OCI-LY1 (cell line): ENCODE data around the gene MORN3.
"Not testable (repeated sequence)": the region's sequence is repeated elsewhere in the genome, so short reads cannot be mapped to it uniquely, and the experiment has no call there.

Experiments
- H2AFZ ChIP-seq: fragments of 200-600 bp; sonication (generic), shearing (Covaris generic); 2 replicates; pipeline ENCODE4 v1.6.0; 2014; ENCODE audit warnings: antibody characterized with exemption, mild to moderate bottlenecking, low read length
- H3F3A ChIP-seq: fragments of 200-600 bp; sonication (generic), shearing (Covaris generic); 2 replicates; pipeline ENCODE4 v1.6.0; 2014; ENCODE audit warnings: mild to moderate bottlenecking, antibody characterized with exemption, low read length, moderate library complexity; ENCODE audit not compliant: insufficient read depth
- H3K27ac ChIP-seq: fragments of 200-600 bp; sonication (generic); 2 replicates; pipeline ENCODE4 v1.5.1; 2014; ENCODE audit warnings: low read length, mixed run types, mild to moderate bottlenecking, low read depth; ENCODE audit not compliant: poor library complexity, severe bottlenecking
- H3K27me3 ChIP-seq: fragments of 200-600 bp; sonication (generic); 2 replicates; pipeline ENCODE4 v1.6.0; 2014; ENCODE audit warnings: antibody characterized with exemption, mild to moderate bottlenecking, low read length, moderate library complexity; ENCODE audit not compliant: insufficient read depth
- H3K36me3 ChIP-seq: fragments of 200-600 bp; sonication (generic); 2 replicates; pipeline ENCODE4 v1.6.1; 2014; ENCODE audit warnings: mild to moderate bottlenecking, antibody characterized with exemption, low read length, moderate library complexity, mixed read lengths; ENCODE audit not compliant: insufficient read depth
- H3K4me1 ChIP-seq: fragments of 200-600 bp; sonication (generic); 2 replicates; pipeline ENCODE4 v1.5.1; 2014; ENCODE audit warnings: mild to moderate bottlenecking, low read length, moderate library complexity; ENCODE audit not compliant: insufficient read depth, severe bottlenecking
- H3K4me2 ChIP-seq: fragments of 200-600 bp; sonication (generic), shearing (Covaris generic); 2 replicates; pipeline ENCODE4 v1.6.1; 2014; ENCODE audit warnings: low read length
- H3K4me3 ChIP-seq: fragments of 200-600 bp; sonication (generic); 2 replicates; pipeline ENCODE4 v1.5.1; 2014; ENCODE audit warnings: low read length, low read depth, mild to moderate bottlenecking, mixed read lengths; ENCODE audit not compliant: poor library complexity, severe bottlenecking
- H3K79me2 ChIP-seq: fragments of 200-600 bp; shearing (Covaris generic); 2 replicates; pipeline ENCODE4 v1.6.1; 2016; ENCODE audit warnings: mixed run types, low read length, mixed read lengths; ENCODE audit not compliant: insufficient read depth
- H3K9ac ChIP-seq: fragments of 200-600 bp; sonication (generic), shearing (Covaris generic); 2 replicates; pipeline ENCODE4 v1.6.1; 2014; ENCODE audit warnings: mild to moderate bottlenecking, low read length, mixed read lengths
- H3K9me2 ChIP-seq: fragments of 200-600 bp; sonication (generic), shearing (Covaris generic); 2 replicates; pipeline ENCODE4 v1.6.1; 2014; ENCODE audit warnings: low read depth, mild to moderate bottlenecking, low read length, mixed read lengths
- H3K9me3 ChIP-seq: fragments of 200-600 bp; shearing (Covaris generic); 2 replicates; pipeline ENCODE4 v1.6.1; 2014; ENCODE audit warnings: low read length, mixed read lengths
- H4K20me1 ChIP-seq: fragments of 200-600 bp; sonication (generic), shearing (Covaris generic); 2 replicates; pipeline ENCODE4 v1.6.0; 2016; ENCODE audit warnings: mild to moderate bottlenecking, low read length; ENCODE audit not compliant: insufficient read depth
- EZH2 ChIP-seq: fragments of 200-600 bp; sonication (generic), shearing (Covaris generic); IDR thresholded peaks from 2 replicates; pipeline ENCODE4 v1.8.0; 2017; ENCODE audit warnings: borderline replicate concordance, mixed run types, mild to moderate bottlenecking, antibody characterized with exemption, low read length, moderate library complexity, mixed read lengths
- TF ChIP-seq, protein P1 (sequence below): fragments of 200-600 bp; sonication (generic), shearing (Covaris generic); IDR thresholded peaks from 2 replicates; pipeline ENCODE4 v1.5.1; 2017; ENCODE audit warnings: mild to moderate bottlenecking, antibody characterized with exemption, low read length, moderate library complexity, mixed read lengths

MORN3 gene

DNA sequence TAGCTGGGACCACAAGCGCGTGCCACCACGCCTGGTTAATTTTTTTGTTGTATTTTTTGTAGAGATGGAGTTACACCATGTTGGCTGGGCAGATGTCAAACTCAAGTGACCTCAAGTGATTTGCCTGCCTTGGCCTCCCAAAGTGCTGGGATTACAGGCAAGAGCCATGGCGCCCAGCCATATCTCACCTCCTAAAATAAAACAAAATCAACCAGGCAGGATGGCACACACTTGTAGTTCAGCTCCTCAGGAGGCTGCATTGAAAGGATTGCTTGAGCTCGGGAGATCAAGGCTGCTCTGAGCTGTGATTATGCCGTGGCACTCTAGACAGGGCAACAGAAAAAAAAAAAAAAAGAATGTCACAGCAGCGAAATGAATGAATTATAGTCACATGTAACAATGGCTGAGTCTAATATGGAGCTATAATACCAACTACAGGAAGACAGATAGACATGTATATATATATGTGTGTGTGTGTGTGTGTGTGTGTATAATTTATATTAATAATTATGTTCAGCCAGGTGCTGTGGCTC is 23.8 kb upstream of the MORN3 start:
- no peaks in the 10 kb centered on the region for H3K9me2 ChIP-seq

DNA sequence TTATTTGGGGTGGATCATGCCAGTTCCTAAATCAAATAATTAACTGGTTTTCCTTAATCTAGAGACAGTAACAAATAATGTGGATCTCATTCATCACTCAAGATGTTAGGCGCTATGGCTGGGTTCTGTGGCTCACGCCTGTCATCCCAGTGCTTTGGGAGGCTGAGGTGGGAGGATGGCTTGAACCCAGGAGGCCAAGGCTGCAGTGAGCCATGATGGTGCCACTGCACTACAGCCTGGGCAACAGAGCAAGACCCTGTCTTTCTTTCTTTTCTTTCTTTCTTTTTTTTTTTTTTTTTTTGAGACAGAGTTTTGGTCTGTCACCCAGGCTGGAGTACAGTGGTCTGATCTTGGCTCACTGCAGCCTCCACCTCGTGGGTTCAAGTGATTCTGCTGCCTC is 23.3 kb upstream of the MORN3 start:
- not testable (repeated sequence) for H3K9ac ChIP-seq, H3K27ac ChIP-seq, H3K4me3 ChIP-seq, H3K79me2 ChIP-seq, H3K27me3 ChIP-seq, H3K9me2 ChIP-seq, H3K4me2 ChIP-seq, H4K20me1 ChIP-seq, H2AFZ ChIP-seq, H3F3A ChIP-seq, H3K36me3 ChIP-seq, H3K9me3 ChIP-seq
- peaks cover 13% of the 10 kb centered on the region for H3K4me1 ChIP-seq

More for the DNA sequence above, 23.8 kb upstream of the MORN3 start:
- H3K9me3 ChIP-seq = no peaks in the 10 kb centered on the region
- TF ChIP-seq, protein P1, sequence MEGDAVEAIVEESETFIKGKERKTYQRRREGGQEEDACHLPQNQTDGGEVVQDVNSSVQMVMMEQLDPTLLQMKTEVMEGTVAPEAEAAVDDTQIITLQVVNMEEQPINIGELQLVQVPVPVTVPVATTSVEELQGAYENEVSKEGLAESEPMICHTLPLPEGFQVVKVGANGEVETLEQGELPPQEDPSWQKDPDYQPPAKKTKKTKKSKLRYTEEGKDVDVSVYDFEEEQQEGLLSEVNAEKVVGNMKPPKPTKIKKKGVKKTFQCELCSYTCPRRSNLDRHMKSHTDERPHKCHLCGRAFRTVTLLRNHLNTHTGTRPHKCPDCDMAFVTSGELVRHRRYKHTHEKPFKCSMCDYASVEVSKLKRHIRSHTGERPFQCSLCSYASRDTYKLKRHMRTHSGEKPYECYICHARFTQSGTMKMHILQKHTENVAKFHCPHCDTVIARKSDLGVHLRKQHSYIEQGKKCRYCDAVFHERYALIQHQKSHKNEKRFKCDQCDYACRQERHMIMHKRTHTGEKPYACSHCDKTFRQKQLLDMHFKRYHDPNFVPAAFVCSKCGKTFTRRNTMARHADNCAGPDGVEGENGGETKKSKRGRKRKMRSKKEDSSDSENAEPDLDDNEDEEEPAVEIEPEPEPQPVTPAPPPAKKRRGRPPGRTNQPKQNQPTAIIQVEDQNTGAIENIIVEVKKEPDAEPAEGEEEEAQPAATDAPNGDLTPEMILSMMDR = no peak
- TF ChIP-seq EZH2 = no peak
- peaks cover 12% of the 10 kb centered on the region for H3K4me1 ChIP-seq
- H3K4me3 ChIP-seq = no peak overlapping the region
- H2AFZ ChIP-seq = no peak overlapping the region
- no peaks in the 10 kb centered on the region for H3K36me3 ChIP-seq
- H3K27me3 ChIP-seq = no peaks in the 10 kb centered on the region
- no peak overlapping the region for H3K27ac ChIP-seq
- no peak overlapping the region for H3K4me2 ChIP-seq
- H4K20me1 ChIP-seq = no peaks in the 10 kb centered on the region
- no peak overlapping the region for H3K9ac ChIP-seq
- no peaks in the 10 kb centered on the region for H3F3A ChIP-seq
- H3K79me2 ChIP-seq = no peaks in the 10 kb centered on the region

GRCh38 chr12:121689430-121689829 is 20.0 kb upstream of the MORN3 start:
- no peaks in the 10 kb centered on the region for H3K79me2 ChIP-seq
- H3K9me2 ChIP-seq = no peaks in the 10 kb centered on the region
- H3K9me3 ChIP-seq = no peaks in the 10 kb centered on the region
- no peaks in the 10 kb centered on the region for H3F3A ChIP-seq
- no peak overlapping the region for H3K4me3 ChIP-seq
- no peak overlapping the region for H3K4me2 ChIP-seq
- TF ChIP-seq, protein P1 = no peak
- no peak for TF ChIP-seq EZH2
- no peak overlapping the region for H3K27ac ChIP-seq
- H4K20me1 ChIP-seq = no peaks in the 10 kb centered on the region
- H2AFZ ChIP-seq = no peak overlapping the region
- no peaks in the 10 kb centered on the region for H3K27me3 ChIP-seq
- H3K36me3 ChIP-seq = no peaks in the 10 kb centered on the region
- no peak overlapping the region for H3K9ac ChIP-seq
- peaks cover 27% of the 10 kb centered on the region for H3K4me1 ChIP-seq

DNA sequence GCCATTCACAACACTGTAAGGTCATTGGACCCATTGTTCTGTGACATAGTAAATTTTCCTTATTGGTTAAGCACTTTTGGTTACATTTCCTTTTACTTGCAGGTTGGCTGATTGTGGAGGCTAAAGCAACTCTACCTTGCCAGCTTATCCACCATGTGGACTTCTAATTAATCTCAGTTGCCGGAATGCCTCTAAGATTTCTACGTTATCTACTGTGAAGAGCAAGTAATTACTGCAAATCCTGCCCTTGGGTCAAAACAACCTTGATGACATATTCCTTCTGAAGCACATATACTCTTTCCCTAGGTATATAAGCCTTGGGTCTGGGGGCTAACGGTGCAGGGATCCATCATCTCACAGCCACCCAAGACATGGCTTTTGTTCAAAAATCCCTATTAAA is 19.5 kb upstream of the MORN3 start:
- Histone ChIP-seq H3K4me2 (no peak overlapping the region), H3K9ac (no peak overlapping the region), H3K79me2 (no peaks in the 10 kb centered on the region), H3K36me3 (no peaks in the 10 kb centered on the region), H3K9me3 (no peaks in the 10 kb centered on the region), H2AFZ (no peak overlapping the region), H4K20me1 (no peaks in the 10 kb centered on the region), H3K27ac (no peak overlapping the region), H3K9me2 (no peaks in the 10 kb centered on the region), H3F3A (no peaks in the 10 kb centered on the region), H3K27me3 (no peaks in the 10 kb centered on the region), H3K4me3 (no peak overlapping the region), H3K4me1 (peaks cover 28% of the 10 kb centered on the region)
- TF ChIP-seq, protein P1 = no peak
- no peak for TF ChIP-seq EZH2

DNA sequence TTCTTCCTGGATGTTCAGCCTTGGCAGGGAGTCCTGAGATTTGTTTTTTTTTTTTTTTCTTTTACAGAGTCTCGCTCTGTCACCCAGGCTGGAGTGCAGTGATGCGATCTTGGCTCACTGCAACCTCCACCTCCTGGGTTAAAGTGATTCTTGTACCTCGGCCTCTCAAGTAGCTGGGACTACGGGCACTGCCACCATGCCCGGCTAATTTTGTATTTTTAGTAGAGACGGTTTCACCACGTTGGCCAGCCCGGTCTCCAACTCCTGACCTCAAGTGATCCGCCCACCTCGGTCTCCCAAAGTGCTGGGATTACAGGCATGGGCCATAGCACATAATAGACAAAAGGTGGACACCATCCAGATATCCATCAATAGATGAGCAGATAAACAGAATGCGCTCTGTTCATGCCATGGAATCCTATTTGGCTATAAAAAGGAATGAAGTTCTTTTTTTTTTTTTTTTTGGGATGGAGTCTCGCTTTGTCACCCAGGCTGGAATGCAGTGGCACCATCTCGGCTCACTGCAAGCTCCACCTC is 10.3 kb upstream of the MORN3 start:
- H3K4me3 ChIP-seq, H3K9me3 ChIP-seq, H4K20me1 ChIP-seq, H3F3A ChIP-seq, H2AFZ ChIP-seq, H3K9me2 ChIP-seq, H3K36me3 ChIP-seq, H3K4me2 ChIP-seq, H3K4me1 ChIP-seq, H3K27me3 ChIP-seq, H3K9ac ChIP-seq, H3K79me2 ChIP-seq, H3K27ac ChIP-seq: not testable (repeated sequence)
